AG20443 (cell line): ENCODE data around the gene RBM20.
"Not testable (repeated sequence)": the region's sequence is repeated elsewhere in the genome, so short reads cannot be mapped to it uniquely, and the experiment has no call there.

Experiments used
- DNase-seq: peaks from one replicate; pipeline ENCODE4 v3.0.0; 2012; ENCODE audit warnings: low spot score, mixed read lengths

The RBM20 gene

GRCh38 chr10:110648692-110649346 is 4.7 kb downstream of the RBM20 start:
- DNase-seq, result no peak

GRCh38 chr10:110649347-110650264 is 5.5 kb downstream of the RBM20 start:
- DNase-seq, result no peak

GRCh38 chr10:110650265-110650668 is 6.1 kb downstream of the RBM20 start:
- DNase-seq, result no peak

- no peak for DNase-seq
Observed at GRCh38 chr10:110651044-110651958, 7.2 kb downstream of the RBM20 start.

GRCh38 chr10:110652475-110653118 is 8.5 kb downstream of the RBM20 start:
- DNase-seq, result no peak

- no peak for DNase-seq
Observed at GRCh38 chr10:110655320-110655719, 11.2 kb downstream of the RBM20 start.

- DNase-seq, result no peak
Observed at GRCh38 chr10:110656612-110657011, 12.5 kb downstream of the RBM20 start.

GRCh38 chr10:110657973-110658691 is 14.0 kb downstream of the RBM20 start:
- DNase-seq, result no peak

GRCh38 chr10:110659558-110659957 is 15.4 kb downstream of the RBM20 start:
- DNase-seq, result no peak

GRCh38 chr10:110660289-110660688 is 16.2 kb downstream of the RBM20 start:
- not testable (repeated sequence) for DNase-seq

- no peak for DNase-seq
Observed at GRCh38 chr10:110661292-110661691, 17.2 kb downstream of the RBM20 start.

GRCh38 chr10:110664483-110665420 is 20.6 kb downstream of the RBM20 start:
- peak; percentile 46 for DNase-seq

- DNase-seq, result not testable (repeated sequence)
Observed at GRCh38 chr10:110666259-110666658, 22.1 kb downstream of the RBM20 start.

GRCh38 chr10:110666673-110667072 is 22.5 kb downstream of the RBM20 start:
- no peak for DNase-seq

- no peak for DNase-seq
Observed at GRCh38 chr10:110667620-110668343, 23.6 kb downstream of the RBM20 start.

GRCh38 chr10:110668443-110668842 is 24.3 kb downstream of the RBM20 start:
- DNase-seq, result no peak

GRCh38 chr10:110670335-110670734 is 26.2 kb downstream of the RBM20 start:
- no peak for DNase-seq

- DNase-seq, result peak; percentile 92
Observed at GRCh38 chr10:110671788-110672579, 27.8 kb downstream of the RBM20 start.
